Upper lobe of left lung (tissue), 6 donors: ENCODE measurements around the gene CLPSL1. TPM values are rescaled to one million over a fixed set of nuclear protein-coding genes. Genes with fewer than 3 reads are reported as not detected.
A peak's percentile ranks its signal among the peaks of the same experiment; 100 is the strongest.

Experiments used
- ATAC-seq, 2 donors: fragments of 200-7000 bp; cut with Tn5 transposase; one replicate each; pipeline ENCODE4 v1.9.1; 2022; ENCODE audit warnings: mild to moderate bottlenecking in 2 of 2, moderate library complexity in 2 of 2; ENCODE audit not compliant: low FRiP score in 2 of 2
- DNase-seq, 2 donors: peaks; one replicate each; pipeline ENCODE4 v3.0.0-alpha.2; 2019 to 2020
- H3K27ac ChIP-seq, 4 donors: fragments of 200-600 bp; sonication (generic); one replicate each; pipeline ENCODE4 v1.5.1; 2016 to 2019
- H3K27me3 ChIP-seq, 4 donors: fragments of 200-600 bp; sonication (generic); one replicate each; pipeline ENCODE4 v1.5.1; 2017 to 2019
- H3K36me3 ChIP-seq, 4 donors: fragments of 200-600 bp; sonication (generic); one replicate each; pipeline ENCODE4 v1.5.1; 2016 to 2019
- H3K4me1 ChIP-seq, 4 donors: fragments of 200-600 bp; sonication (generic); one replicate each; pipeline ENCODE4 v1.5.1; 2018 to 2019
- H3K4me3 ChIP-seq, 4 donors: fragments of 200-600 bp; sonication (generic); one replicate each; pipeline ENCODE4 v1.5.1; 2017 to 2019; ENCODE audit warnings: mild to moderate bottlenecking in 2 of 4, moderate library complexity in 1 of 4
- H3K9me3 ChIP-seq, 4 donors: fragments of 200-600 bp; sonication (generic); one replicate each; pipeline ENCODE4 v1.5.1; 2018 to 2019
- EP300 ChIP-seq, 4 donors: sonication (generic); formaldehyde crosslinking; IDR thresholded peaks; one replicate each; pipeline ENCODE4 v1.5.1; 2017; ENCODE audit warnings: antibody characterized with exemption in 4 of 4, control low read depth in 2 of 4
- POLR2A ChIP-seq, 4 donors: fragments of 450-650 bp; IDR thresholded peaks; one replicate each; pipeline ENCODE4 v1.5.1; 2016 to 2017; ENCODE audit warnings: antibody characterized with exemption in 4 of 4, mild to moderate bottlenecking in 2 of 4
- POLR2AphosphoS5 ChIP-seq, 2 donors: sonication (generic); formaldehyde crosslinking; IDR thresholded peaks; one replicate each; pipeline ENCODE4 v1.5.1; 2017; ENCODE audit warnings: antibody characterized with exemption in 2 of 2
- WGBS, 2 donors: methylation state at CpG; one replicate each; pipeline ENCODE4 v1.1.5; 2017 to 2018; 5-methylcytosine and 5-hydroxymethylcytosine counted together
- total RNA-seq, 6 donors: library from RNA; depleted of rRNA in 4 of 6; stranded (reverse); fragments of >200 nt in 4 of 6; gene quantifications; one replicate each; pipeline versions ENCODE4 v1.1.0 to v1.2.1, GENCODE V29; 2016 to 2021
- TF ChIP-seq, protein P1 (sequence below), 6 experiments: fragments of 450-650 bp in 4 of 6; fragments of 200-600 bp in 2 of 6; sonication (generic) in 2 of 6; IDR thresholded peaks; one replicate each; pipeline ENCODE4 v1.5.1; 2016 to 2019; ENCODE audit warnings: antibody characterized with exemption in 6 of 6
- donor health status: DM: no; HTN: no; CAD: no; lungs with moderate emphysema.
- donor health status: DM: no; HTN: yes; CAD: no; lungs with severe emphysema.

Gene CLPSL1
- total RNA-seq, 6 donors from 2014 or later: not detected

DNA sequence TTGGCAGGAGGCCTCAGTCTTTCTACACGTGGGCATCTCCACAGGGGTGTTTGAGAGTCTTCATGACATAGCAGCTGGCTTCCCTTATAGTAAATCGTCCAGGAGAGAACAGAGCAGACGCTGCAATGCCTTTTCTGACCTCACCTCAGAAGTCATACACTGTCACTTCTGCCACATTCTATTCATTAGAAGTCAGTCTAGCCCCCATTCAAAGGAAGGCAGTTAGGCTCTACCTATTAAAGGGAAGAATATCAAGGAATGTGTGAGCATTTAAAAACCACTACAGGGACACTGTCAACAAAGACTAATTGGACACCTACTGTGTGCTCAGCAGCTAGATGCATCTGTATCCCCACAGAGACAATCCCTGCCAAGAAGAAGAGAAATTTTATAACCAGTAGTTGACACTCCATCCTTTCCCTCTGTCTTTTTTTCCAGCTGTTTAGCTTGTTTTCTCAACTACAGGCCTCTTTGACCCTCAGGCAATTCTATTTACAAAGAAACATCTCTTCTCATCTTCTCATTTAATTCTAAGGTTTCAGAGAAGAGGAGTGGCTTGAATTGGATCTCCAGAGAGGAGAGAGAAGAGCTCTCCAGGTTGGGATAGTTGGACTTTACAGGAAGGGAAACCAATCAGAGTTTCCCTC is 25.4 kb upstream of the CLPSL1 start:
- no peaks in the 10 kb centered on the region for H3K9me3 ChIP-seq
- no peaks in the 10 kb centered on the region for H3K36me3 ChIP-seq
- TF ChIP-seq POLR2AphosphoS5 (IDR thresholded peaks at IDR 0.05) (no peak), EP300 (IDR thresholded peaks at IDR 0.05) (no peak), POLR2A (IDR thresholded peaks at IDR 0.05) (no peak)
- TF ChIP-seq, protein P1, sequence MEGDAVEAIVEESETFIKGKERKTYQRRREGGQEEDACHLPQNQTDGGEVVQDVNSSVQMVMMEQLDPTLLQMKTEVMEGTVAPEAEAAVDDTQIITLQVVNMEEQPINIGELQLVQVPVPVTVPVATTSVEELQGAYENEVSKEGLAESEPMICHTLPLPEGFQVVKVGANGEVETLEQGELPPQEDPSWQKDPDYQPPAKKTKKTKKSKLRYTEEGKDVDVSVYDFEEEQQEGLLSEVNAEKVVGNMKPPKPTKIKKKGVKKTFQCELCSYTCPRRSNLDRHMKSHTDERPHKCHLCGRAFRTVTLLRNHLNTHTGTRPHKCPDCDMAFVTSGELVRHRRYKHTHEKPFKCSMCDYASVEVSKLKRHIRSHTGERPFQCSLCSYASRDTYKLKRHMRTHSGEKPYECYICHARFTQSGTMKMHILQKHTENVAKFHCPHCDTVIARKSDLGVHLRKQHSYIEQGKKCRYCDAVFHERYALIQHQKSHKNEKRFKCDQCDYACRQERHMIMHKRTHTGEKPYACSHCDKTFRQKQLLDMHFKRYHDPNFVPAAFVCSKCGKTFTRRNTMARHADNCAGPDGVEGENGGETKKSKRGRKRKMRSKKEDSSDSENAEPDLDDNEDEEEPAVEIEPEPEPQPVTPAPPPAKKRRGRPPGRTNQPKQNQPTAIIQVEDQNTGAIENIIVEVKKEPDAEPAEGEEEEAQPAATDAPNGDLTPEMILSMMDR (IDR thresholded peaks at IDR 0.05): no peak
- no peak overlapping the region for H3K27ac ChIP-seq
- H3K27me3 ChIP-seq: no peaks in the 10 kb centered on the region
- H3K4me1 ChIP-seq: no peaks in the 10 kb centered on the region
- no peak overlapping the region for H3K4me3 ChIP-seq
- ATAC-seq: no peak
- DNase-seq: no peak
- 42 to 43% methylated on average over 3 of the region's 3 CpGs for WGBS, 2 donors

DNA sequence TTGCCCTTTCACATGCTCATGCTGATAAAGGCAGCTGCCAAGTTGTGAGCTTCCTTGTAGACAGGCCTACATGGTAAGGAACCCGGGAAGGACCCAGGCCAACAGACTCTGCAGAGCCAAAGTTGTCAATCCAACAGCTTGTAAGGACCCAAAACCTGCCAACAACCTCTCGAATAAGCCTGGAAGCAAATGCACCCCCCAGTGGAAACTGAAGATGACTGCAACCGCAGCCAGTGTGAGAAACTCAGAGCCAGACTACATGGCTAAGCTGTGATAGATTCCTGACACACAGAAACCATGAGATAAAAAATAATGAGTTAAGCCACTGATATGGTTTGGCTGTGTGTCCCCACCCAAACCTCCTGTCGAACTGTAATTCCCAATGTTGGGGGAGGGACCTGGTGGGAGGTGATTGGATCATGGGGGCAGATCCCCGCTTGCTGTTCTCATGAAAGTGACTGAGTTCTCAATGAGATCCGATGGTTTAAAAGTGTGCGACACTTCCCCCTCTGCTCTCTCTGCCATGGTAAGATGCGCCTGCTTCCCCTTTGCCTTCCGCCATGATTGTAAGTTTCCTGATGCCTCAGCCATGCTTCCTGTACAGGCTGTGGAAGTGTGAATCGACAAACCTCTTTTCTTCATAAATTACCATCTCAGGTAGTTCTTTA is 23.2 kb upstream of the CLPSL1 start:
- no peak for TF ChIP-seq POLR2AphosphoS5 (IDR thresholded peaks at IDR 0.05)
- TF ChIP-seq POLR2A (IDR thresholded peaks at IDR 0.05): no peak
- no peak for TF ChIP-seq EP300 (IDR thresholded peaks at IDR 0.05)
- TF ChIP-seq, protein P1 (IDR thresholded peaks at IDR 0.05): no peak
- Histone ChIP-seq H3K4me1 (no peaks in the 10 kb centered on the region), H3K36me3 (no peaks in the 10 kb centered on the region), H3K4me3 (no peak overlapping the region), H3K27ac (no peak overlapping the region), H3K9me3 (no peaks in the 10 kb centered on the region), H3K27me3 (no peaks in the 10 kb centered on the region)
- no peak for ATAC-seq
- no peak for DNase-seq
- WGBS, 2 donors: 52 to 54% methylated on average over 7 to 10 of the region's 10 CpGs

DNA sequence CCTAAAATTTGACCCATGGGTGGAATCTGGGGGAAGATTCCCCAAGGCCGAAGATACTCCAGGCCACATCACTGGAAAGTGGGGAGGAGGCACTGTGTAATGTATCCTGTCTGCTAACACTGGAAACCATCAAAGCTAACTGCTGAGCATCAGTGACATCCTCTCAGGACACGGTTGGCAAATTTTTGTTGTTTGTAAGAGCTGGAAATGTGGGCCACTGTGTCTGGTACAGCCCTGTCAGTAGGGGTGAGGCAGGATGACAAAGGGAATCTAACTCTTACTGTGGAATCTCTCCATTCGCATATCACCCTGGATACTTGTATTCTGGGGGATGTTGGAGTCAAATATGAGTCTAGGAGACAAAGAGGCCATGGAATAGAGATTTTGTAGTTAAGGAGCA is 21.4 kb upstream of the CLPSL1 start:
- H3K4me1 ChIP-seq: peaks cover 0 to 4% (median 1%) of the 10 kb centered on the region in 4 donors
- no peak overlapping the region for H3K4me3 ChIP-seq
- DNase-seq (no peak), ATAC-seq (no peak)
- peaks cover 0 to 6% (median 4%) of the 10 kb centered on the region in 4 donors for H3K27me3 ChIP-seq
- no peaks in the 10 kb centered on the region for H3K9me3 ChIP-seq
- 57 to 78% methylated on average over 3 of the region's 3 CpGs for WGBS, 2 donors
- no peak overlapping the region for H3K27ac ChIP-seq
- no peaks in the 10 kb centered on the region for H3K36me3 ChIP-seq
- TF ChIP-seq EP300 (IDR thresholded peaks at IDR 0.05): no peak
- TF ChIP-seq POLR2AphosphoS5 (IDR thresholded peaks at IDR 0.05): no peak
- no peak for TF ChIP-seq POLR2A (IDR thresholded peaks at IDR 0.05)
- TF ChIP-seq, protein P1 (IDR thresholded peaks at IDR 0.05): no peak

DNA sequence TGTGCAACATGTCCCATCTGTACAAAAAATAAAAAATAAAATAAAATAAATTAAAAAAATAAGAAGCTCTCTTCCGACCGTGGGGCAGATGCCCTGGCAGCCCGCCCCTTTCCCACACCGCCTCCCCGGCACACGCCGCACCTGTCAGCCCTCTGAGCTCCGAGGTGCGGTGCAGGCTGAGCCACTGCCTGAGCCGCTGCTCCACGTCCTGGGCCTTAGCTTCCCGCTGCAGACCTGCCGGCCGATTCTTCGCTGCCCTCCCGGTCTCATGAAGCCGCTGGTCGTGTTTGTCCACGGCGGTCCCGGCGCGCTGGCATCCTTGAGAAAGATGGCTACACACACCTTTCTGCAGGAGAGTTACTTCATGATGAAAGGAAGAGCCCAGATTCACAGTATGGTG is 15.1 kb upstream of the CLPSL1 start:
- Histone ChIP-seq H3K36me3 (no peaks in the 10 kb centered on the region), H3K27ac (no peak overlapping the region), H3K9me3 (no peaks in the 10 kb centered on the region), H3K4me1 (peaks cover 0 to 6% (median 1%) of the 10 kb centered on the region in 4 donors), H3K27me3 (peaks cover 0 to 9% (median 6%) of the 10 kb centered on the region in 4 donors), H3K4me3 (no peak overlapping the region)
- WGBS, 2 donors: 86 to 88% methylated on average over 22 to 23 of the region's 23 CpGs
- TF ChIP-seq, protein P1 (IDR thresholded peaks at IDR 0.05): no peak
- TF ChIP-seq EP300 (IDR thresholded peaks at IDR 0.05) (no peak), POLR2A (IDR thresholded peaks at IDR 0.05) (no peak), POLR2AphosphoS5 (IDR thresholded peaks at IDR 0.05) (no peak)
- DNase-seq: peak in 1 of 2 donors; percentile 71
- ATAC-seq: no peak
